Breast epithelium (tissue), 4 donors: ENCODE data around the gene CREM. TPM values are rescaled to one million over a fixed set of nuclear protein-coding genes. Genes with fewer than 3 reads are reported as not detected.

Experiments used
- DNase-seq, 2 donors: peaks; one replicate each; pipeline ENCODE4 v3.0.0-alpha.2; 2019; ENCODE audit warnings: low spot score in 2 of 2
- H3K27ac ChIP-seq, 2 donors: fragments of 200-600 bp; sonication (generic) in 1 of 2; one replicate each; pipeline ENCODE4 v1.5.1; 2016 to 2019; ENCODE audit warnings: mild to moderate bottlenecking in 1 of 2
- H3K27me3 ChIP-seq, 2 donors: fragments of 200-600 bp; sonication (generic) in 1 of 2; one replicate each; pipeline versions ENCODE4 v1.5.1 to v1.6.0; 2017 to 2019; ENCODE audit warnings: control low read depth in 1 of 2, mild to moderate bottlenecking in 1 of 2
- H3K36me3 ChIP-seq: fragments of 200-600 bp; one replicate; pipeline ENCODE4 v1.5.1; 2019
- H3K4me1 ChIP-seq, 2 donors: fragments of 200-600 bp; sonication (generic); one replicate each; pipeline ENCODE4 v1.5.1; 2016 to 2019; ENCODE audit warnings: control low read depth in 1 of 2
- H3K4me3 ChIP-seq, 3 donors: fragments of 200-600 bp; sonication (generic); 1 replicate in 2 of 3; 2 replicates in 1 of 3; pipeline ENCODE4 v1.5.1; 2016 to 2019; ENCODE audit warnings: mild to moderate bottlenecking in 3 of 3, moderate library complexity in 2 of 3
- H3K9me3 ChIP-seq, 2 donors: fragments of 200-600 bp; sonication (generic) in 1 of 2; one replicate each; pipeline ENCODE4 v1.5.1; 2016 to 2019; ENCODE audit warnings: control low read depth in 1 of 2
- POLR2A ChIP-seq: fragments of 450-650 bp; IDR thresholded peaks from one replicate; pipeline ENCODE4 v1.6.1; 2016; ENCODE audit warnings: antibody characterized with exemption, mild to moderate bottlenecking, moderate library complexity
- POLR2AphosphoS5 ChIP-seq, 3 donors: sonication (generic); formaldehyde crosslinking; IDR thresholded peaks; one replicate each; pipeline ENCODE4 v1.6.1; 2017; ENCODE audit warnings: antibody characterized with exemption in 3 of 3
- intact Hi-C: fragments of 100-400 bp; cut with DNase I; formaldehyde crosslinking; loops from one replicate; pipeline ENCODE4 v1.15.1; 2023; ENCODE audit warnings: low total_unique reads
- total RNA-seq, 3 donors: library from RNA; depleted of rRNA; stranded (reverse); fragments of >200 nt; gene quantifications; one replicate each; pipeline ENCODE4 v1.1.0, GENCODE V29; 2016
- TF ChIP-seq, protein P1 (sequence below), 3 donors: fragments of 450-650 bp; IDR thresholded peaks; one replicate each; pipeline ENCODE4 v1.5.1; 2016 to 2017; ENCODE audit warnings: antibody characterized with exemption in 3 of 3, mild to moderate bottlenecking in 3 of 3, moderate library complexity in 3 of 3

CREM gene
- total RNA-seq, 3 donors from 2014 or later = 30.6 to 55.4 (median 41.6) TPM

DNA sequence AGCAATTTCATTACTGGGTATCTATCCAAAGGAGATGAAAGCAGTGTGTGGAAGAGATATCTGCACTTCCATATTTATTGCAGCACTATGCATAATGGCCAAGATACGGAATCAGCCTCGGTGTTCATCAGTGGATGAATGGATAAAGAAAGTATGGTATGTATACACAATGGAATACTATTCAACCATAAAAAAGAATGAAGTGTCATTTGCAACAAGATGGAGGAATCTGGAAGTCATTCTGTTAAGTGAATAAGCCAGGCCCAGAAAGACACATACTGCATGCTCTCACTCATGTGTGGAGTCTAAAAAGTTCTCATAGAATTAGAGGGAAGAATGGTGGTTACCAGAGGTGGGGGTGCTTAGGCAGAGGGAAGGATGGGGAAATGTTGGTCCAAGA lies 35.3 kb downstream of the CREM start:
- Histone ChIP-seq H3K27me3 (no peaks in the 10 kb centered on the region), H3K4me1 (no peaks in the 10 kb centered on the region), H3K4me3 (no peak overlapping the region), H3K9me3 (no peaks in the 10 kb centered on the region), H3K36me3 (no peaks in the 10 kb centered on the region), H3K27ac (no peak overlapping the region)
- no peak for DNase-seq
- TF ChIP-seq POLR2AphosphoS5 (IDR thresholded peaks at IDR 0.05) (no peak), POLR2A (no peak)
- TF ChIP-seq, protein P1, sequence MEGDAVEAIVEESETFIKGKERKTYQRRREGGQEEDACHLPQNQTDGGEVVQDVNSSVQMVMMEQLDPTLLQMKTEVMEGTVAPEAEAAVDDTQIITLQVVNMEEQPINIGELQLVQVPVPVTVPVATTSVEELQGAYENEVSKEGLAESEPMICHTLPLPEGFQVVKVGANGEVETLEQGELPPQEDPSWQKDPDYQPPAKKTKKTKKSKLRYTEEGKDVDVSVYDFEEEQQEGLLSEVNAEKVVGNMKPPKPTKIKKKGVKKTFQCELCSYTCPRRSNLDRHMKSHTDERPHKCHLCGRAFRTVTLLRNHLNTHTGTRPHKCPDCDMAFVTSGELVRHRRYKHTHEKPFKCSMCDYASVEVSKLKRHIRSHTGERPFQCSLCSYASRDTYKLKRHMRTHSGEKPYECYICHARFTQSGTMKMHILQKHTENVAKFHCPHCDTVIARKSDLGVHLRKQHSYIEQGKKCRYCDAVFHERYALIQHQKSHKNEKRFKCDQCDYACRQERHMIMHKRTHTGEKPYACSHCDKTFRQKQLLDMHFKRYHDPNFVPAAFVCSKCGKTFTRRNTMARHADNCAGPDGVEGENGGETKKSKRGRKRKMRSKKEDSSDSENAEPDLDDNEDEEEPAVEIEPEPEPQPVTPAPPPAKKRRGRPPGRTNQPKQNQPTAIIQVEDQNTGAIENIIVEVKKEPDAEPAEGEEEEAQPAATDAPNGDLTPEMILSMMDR (IDR thresholded peaks at IDR 0.05) = no peak
- intact Hi-C loops = no loop called here

DNA sequence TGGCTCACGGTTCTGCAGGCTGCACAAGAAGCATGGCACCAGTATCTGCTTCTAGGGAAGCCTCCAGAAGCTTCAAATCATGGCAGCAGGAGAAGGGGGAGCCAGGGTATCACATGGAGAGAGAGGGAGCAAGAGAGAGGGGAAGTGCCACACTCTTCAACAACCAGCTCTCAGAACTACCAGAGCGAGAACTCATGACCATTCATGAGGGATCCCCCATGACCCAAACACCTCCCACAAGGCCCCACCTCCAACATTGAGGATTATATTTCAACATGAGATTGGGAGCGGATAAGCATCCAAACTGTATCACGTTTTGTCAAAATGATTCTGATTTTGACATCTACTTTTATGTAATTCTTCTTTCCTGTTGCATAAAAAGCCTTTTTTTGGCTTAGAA lies 38.5 kb downstream of the CREM start:
- H3K27me3 ChIP-seq = no peaks in the 10 kb centered on the region
- H3K4me1 ChIP-seq = no peaks in the 10 kb centered on the region
- no peak overlapping the region for H3K4me3 ChIP-seq
- H3K36me3 ChIP-seq = no peaks in the 10 kb centered on the region
- H3K27ac ChIP-seq = no peak overlapping the region
- no peak for DNase-seq
- TF ChIP-seq, protein P1 (IDR thresholded peaks at IDR 0.05) = no peak
- no peak for TF ChIP-seq POLR2AphosphoS5 (IDR thresholded peaks at IDR 0.05)
- no peak for TF ChIP-seq POLR2A
- H3K9me3 ChIP-seq = no peaks in the 10 kb centered on the region
- intact Hi-C loops = no loop called here

DNA sequence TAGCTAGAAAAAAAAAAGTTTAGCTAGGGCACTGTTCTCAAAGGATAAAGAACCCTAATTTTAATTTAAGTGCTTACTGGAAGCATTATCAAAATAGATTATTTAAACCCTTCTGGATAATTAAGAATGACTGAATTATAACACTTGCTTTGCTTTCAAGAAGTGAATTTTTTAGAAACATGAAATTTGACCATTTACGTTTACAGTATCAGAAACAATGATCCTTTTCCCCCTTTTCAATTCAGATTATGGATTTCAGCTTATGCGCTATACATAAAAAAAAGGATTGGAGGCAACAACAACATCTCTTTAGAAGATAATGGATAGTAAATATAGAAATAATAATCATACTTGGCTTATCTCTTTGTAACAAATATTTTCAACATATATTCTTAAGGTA lies 39.2 kb downstream of the CREM start:
- Histone ChIP-seq H3K27ac (no peak overlapping the region), H3K4me3 (no peak overlapping the region), H3K27me3 (no peaks in the 10 kb centered on the region), H3K9me3 (no peaks in the 10 kb centered on the region), H3K36me3 (no peaks in the 10 kb centered on the region), H3K4me1 (no peaks in the 10 kb centered on the region)
- intact Hi-C loops = no loop called here
- TF ChIP-seq, protein P1 (IDR thresholded peaks at IDR 0.05) = no peak
- TF ChIP-seq POLR2A (no peak), POLR2AphosphoS5 (IDR thresholded peaks at IDR 0.05) (no peak)
- no peak for DNase-seq

DNA sequence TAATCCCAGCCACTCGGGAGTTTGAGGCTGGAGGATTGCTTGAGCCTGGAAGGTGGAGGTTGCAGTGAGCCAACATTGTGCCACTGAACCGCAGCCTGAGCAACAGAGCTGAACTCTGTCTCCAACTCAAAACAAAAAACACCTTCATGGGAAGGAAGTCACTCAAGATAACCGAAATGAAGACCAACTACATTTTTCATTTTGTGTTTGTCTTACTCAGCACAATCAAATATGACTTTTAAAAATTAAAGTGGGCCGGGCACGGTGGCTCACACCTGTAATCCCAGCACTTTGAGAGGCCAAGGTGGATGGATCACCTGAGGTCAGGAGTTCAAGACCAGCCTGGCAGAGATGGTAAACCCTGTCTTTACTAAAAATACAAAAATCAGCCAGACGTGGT lies 40.0 kb downstream of the CREM start:
- TF ChIP-seq POLR2A (no peak), POLR2AphosphoS5 (IDR thresholded peaks at IDR 0.05) (no peak)
- TF ChIP-seq, protein P1 (IDR thresholded peaks at IDR 0.05) = no peak
- Histone ChIP-seq H3K36me3 (no peaks in the 10 kb centered on the region), H3K4me1 (no peaks in the 10 kb centered on the region), H3K4me3 (no peak overlapping the region), H3K27me3 (no peaks in the 10 kb centered on the region), H3K27ac (no peak overlapping the region), H3K9me3 (no peaks in the 10 kb centered on the region)
- intact Hi-C loops = no loop called here
- DNase-seq = no peak

DNA sequence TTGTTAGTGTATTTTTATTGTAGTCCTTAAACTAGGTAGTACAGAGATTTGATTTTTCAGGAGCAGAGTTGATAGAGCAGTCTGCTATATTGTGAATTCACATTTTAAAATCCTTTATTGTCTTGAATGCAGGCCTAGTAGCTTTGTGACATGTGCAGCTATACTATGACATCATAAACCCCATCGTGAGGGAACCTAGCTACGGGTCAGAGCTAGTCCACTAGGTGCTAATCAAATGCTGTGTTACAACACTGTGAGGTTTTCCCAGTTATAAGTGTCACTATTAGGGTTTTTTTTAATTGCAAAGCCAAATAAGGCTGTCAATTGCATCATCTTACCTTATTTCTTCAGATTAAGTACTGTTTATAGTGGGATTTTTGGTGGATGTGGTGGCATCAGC lies 40.7 kb downstream of the CREM start:
- DNase-seq = no peak
- H3K27ac ChIP-seq = no peak overlapping the region
- H3K9me3 ChIP-seq = no peaks in the 10 kb centered on the region
- no peaks in the 10 kb centered on the region for H3K27me3 ChIP-seq
- no peak for TF ChIP-seq POLR2A
- no peak for TF ChIP-seq POLR2AphosphoS5 (IDR thresholded peaks at IDR 0.05)
- TF ChIP-seq, protein P1 (IDR thresholded peaks at IDR 0.05) = no peak
- no peaks in the 10 kb centered on the region for H3K4me1 ChIP-seq
- no peak overlapping the region for H3K4me3 ChIP-seq
- no peaks in the 10 kb centered on the region for H3K36me3 ChIP-seq
- intact Hi-C loops = no loop called here
